Thoracic aorta (tissue), 2 donors: Measurements from ENCODE around the gene SERTAD1. TPM values are rescaled to one million over a fixed set of nuclear protein-coding genes. Genes with fewer than 3 reads are reported as not detected.

Experiments used
- ATAC-seq: fragments of 150-250 bp; one replicate; pipeline ENCODE4 v1.8.0; 2017; ENCODE audit warnings: low read depth; ENCODE audit not compliant: insufficient number of reproducible peaks, low FRiP score
- DNase-seq: peaks from one replicate; pipeline ENCODE4 v3.0.0-alpha.2; 2020; ENCODE audit warnings: low spot score
- H3K27ac ChIP-seq, 2 donors: fragments of 200-600 bp; sonication (generic); 1 replicate in 1 of 2; 2 replicates in 1 of 2; pipeline ENCODE4 v1.5.1; 2016; ENCODE audit warnings: mild to moderate bottlenecking in 2 of 2, moderate library complexity in 2 of 2
- H3K27me3 ChIP-seq: fragments of 200-600 bp; sonication (generic); replicated peaks from 2 replicates; pipeline ENCODE4 v1.6.0; 2016; ENCODE audit warnings: mild to moderate bottlenecking; ENCODE audit not compliant: insufficient read depth
- H3K36me3 ChIP-seq: fragments of 200-600 bp; sonication (generic); one replicate; pipeline ENCODE4 v1.5.1; 2016
- H3K4me1 ChIP-seq, 2 donors: fragments of 200-600 bp; sonication (generic); 1 replicate in 1 of 2; 2 replicates in 1 of 2; pipeline versions ENCODE4 v1.5.1 to v1.6.0; 2016; ENCODE audit warnings: low read depth in 2 of 2, mild to moderate bottlenecking in 1 of 2; ENCODE audit not compliant: control insufficient read depth in 1 of 2
- H3K4me3 ChIP-seq: fragments of 200-600 bp; sonication (generic); 2 replicates; pipeline ENCODE4 v1.5.1; 2016; ENCODE audit warnings: mild to moderate bottlenecking
- H3K9me3 ChIP-seq: fragments of 200-600 bp; sonication (generic); 2 replicates; pipeline ENCODE4 v1.5.1; 2016
- total RNA-seq, 2 donors: library from RNA; depleted of rRNA; stranded (reverse); fragments of >200 nt; gene quantifications; one replicate each; pipeline versions ENCODE4 v1.1.0 to v1.2.3, GENCODE V29; 2016
- TF ChIP-seq, protein P1 (sequence below): fragments of 200-600 bp; sonication (generic); IDR thresholded peaks from one replicate; pipeline ENCODE4 v1.5.1; 2019; ENCODE audit warnings: antibody characterized with exemption

The SERTAD1 gene
- total RNA-seq, 2 donors from 2014 or later: 22.7 to 42.3 TPM

DNA sequence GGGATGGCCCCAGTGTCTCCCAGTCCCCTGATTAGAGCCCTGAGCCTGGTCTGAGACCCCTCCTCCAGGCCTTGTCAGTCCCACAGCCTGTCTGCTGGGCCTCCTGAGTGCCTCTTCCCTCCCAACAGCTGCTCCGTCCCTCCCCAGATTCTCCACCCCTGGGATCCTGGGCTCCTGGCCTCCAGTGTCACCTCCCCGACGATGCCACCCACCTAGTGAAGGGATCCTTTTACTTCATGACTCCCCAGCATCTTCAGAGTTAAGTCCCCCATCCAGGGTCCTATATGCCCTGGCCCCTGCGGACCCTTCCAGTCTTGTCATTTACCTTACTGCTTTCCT is 8.2 kb downstream of the SERTAD1 start:
- TF ChIP-seq, protein P1, sequence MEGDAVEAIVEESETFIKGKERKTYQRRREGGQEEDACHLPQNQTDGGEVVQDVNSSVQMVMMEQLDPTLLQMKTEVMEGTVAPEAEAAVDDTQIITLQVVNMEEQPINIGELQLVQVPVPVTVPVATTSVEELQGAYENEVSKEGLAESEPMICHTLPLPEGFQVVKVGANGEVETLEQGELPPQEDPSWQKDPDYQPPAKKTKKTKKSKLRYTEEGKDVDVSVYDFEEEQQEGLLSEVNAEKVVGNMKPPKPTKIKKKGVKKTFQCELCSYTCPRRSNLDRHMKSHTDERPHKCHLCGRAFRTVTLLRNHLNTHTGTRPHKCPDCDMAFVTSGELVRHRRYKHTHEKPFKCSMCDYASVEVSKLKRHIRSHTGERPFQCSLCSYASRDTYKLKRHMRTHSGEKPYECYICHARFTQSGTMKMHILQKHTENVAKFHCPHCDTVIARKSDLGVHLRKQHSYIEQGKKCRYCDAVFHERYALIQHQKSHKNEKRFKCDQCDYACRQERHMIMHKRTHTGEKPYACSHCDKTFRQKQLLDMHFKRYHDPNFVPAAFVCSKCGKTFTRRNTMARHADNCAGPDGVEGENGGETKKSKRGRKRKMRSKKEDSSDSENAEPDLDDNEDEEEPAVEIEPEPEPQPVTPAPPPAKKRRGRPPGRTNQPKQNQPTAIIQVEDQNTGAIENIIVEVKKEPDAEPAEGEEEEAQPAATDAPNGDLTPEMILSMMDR: no peak
- Histone ChIP-seq H3K36me3 (peaks cover 3% of the 10 kb centered on the region), H3K27me3 (no peaks in the 10 kb centered on the region), H3K4me3 (no peak overlapping the region), H3K27ac (no peak overlapping the region), H3K9me3 (no peaks in the 10 kb centered on the region), H3K4me1 (peaks cover 8 to 13% of the 10 kb centered on the region in 2 donors)
- ATAC-seq: no peak
- no peak for DNase-seq

DNA sequence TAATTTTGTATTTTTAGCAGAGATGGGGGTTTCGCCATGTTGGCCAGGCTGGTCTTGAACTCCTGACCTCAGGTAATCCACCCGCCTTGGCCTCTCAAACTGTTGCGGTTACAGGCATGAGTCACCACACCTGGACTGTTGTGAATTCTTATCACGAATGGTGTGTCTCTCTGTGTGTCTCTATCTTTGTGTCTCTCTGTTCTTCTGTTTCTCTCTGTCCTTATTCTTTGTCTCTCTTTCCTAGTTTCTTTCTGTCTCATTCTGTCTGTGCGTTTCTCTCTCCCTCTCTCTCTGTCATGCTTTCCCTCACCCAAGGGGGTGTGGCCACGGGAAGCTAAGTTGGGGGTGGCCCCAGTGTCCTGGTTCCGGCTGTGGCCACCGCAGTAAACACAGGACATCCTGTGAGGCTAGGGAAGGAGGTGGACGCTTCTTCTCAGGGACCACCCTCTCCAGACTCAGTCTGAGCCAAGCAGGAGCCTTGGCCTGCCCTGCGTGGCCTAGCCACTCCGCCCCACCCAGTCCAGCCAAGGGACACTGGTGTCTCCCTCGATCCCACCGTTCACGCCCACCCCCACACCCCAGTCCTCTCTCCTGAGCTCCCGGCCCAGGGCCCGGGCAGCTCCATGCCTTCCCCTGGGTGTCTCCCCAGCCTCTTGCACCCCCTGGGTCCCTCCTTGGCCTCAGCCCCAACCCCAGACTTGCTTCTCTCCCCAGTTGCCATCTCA is 8.7 kb downstream of the SERTAD1 start:
- no peaks in the 10 kb centered on the region for H3K36me3 ChIP-seq
- H3K9me3 ChIP-seq: no peaks in the 10 kb centered on the region
- H3K4me3 ChIP-seq: no peak overlapping the region
- no peak for DNase-seq
- H3K27me3 ChIP-seq: no peaks in the 10 kb centered on the region
- no peak for ATAC-seq
- H3K27ac ChIP-seq: no peak overlapping the region
- H3K4me1 ChIP-seq: peaks cover 8% of the 10 kb centered on the region in 2 donors
- TF ChIP-seq, protein P1: no peak

DNA sequence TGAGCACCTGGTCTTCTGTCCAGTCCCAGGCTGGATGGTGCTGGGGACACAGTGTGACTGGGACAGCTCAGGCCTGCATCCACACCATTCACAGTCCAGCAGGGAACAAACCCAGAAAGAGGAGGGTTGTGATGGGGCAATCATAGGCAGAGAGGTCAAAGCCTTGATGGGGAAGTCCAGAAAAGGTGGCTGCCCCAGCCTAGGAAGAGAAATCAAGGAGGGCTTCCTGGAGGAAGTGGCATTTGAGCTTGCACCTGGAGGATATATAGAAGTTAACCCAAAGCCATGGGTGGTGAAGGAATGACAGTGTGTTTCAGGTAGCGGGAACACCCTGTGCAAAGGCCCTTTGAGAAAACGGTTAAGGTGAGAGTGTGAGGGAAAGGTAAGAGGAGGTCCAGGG is 10.0 kb downstream of the SERTAD1 start:
- Histone ChIP-seq H3K4me3 (no peak overlapping the region), H3K36me3 (no peaks in the 10 kb centered on the region), H3K27ac (no peak overlapping the region), H3K9me3 (no peaks in the 10 kb centered on the region), H3K27me3 (no peaks in the 10 kb centered on the region), H3K4me1 (peaks cover 4 to 9% of the 10 kb centered on the region in 2 donors)
- DNase-seq (no peak), ATAC-seq (no peak)
- TF ChIP-seq, protein P1: no peak

DNA sequence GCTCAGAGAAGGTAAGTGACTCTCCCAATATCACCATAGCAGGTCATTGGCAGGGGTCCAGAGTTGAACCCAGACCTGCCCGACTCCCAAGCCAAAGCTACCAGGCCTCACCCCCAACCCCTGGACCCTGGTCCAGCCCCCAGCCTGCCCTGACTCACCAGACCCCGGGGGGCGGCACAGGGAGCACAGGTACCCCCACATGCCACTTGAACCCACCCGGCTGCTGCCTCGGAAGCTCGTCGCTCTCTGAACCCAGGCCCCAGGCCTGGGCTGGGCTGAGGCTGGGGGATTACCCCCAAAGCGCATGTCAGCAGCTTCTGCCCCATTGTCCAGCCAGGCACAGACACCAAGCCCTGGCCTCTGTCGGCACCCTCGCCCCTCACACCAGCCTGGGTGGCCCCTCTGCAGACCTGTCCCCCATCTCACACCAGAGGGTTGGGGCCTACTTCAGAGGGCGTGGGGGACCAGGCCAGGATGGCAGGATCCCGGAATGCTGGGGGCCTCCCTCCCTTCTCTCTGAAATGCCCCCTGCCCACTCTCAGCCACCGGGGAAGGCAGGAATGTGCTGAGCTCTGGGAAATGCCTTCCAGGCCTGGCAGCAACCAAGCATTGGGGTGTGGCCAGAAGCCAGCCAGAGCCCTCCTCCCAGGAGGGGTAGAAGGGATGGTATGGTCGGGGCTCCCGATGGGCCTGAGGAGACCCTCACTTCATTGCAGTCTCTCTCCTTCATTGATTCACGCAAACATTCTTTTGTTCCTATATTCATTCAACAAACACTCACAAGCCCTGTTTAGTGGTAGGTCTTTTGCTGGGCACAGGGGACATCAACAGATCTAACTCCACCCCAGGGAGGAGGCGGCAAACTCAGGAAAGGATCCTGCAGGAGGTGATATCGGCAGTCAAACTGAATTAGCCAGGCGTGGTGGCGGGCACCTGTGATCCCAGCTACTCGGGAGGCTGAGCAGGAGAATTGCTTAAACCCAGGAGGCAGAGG is 11.0 kb downstream of the SERTAD1 start:
- TF ChIP-seq, protein P1: no peak
- Histone ChIP-seq H3K4me1 (peaks cover 4 to 9% of the 10 kb centered on the region in 2 donors), H3K27ac (no peak overlapping the region), H3K4me3 (no peak overlapping the region), H3K36me3 (no peaks in the 10 kb centered on the region), H3K27me3 (no peaks in the 10 kb centered on the region), H3K9me3 (no peaks in the 10 kb centered on the region)
- DNase-seq (no peak), ATAC-seq (no peak)

DNA sequence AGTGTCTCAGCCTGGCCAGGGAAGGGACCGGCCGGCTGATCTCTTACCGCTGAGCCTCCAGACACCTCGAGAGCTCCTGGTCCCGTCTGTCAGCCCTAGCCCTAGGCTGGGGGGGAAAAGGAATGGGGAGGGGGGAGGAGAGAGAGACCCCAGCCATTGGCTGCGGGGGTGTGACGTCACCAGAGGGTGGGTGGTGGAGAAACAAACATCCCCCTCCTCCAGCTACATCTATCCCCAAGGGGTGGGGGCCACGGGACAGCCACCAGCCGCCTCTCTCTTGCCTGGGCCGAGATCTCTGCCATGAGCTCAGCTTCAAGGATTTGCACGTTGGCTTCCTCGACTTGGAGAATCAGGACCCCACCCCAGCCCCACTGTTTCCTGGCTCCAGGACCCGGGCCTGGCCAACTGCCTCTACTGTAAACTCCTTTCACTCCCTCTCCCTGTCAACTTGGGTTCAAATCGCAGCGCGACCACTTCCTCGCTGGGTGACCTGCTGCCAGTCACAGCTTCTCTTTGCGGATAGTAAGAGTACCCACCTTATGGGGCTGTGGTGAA is 12.4 kb downstream of the SERTAD1 start, which contains the start of gene PRX:
Gene PRX (minus strand): TSS at position 88 of the 555 bp plus-strand sequence. CDS start 5,446 bp downstream, outside the sequence.
- no peak for DNase-seq
- no peaks in the 10 kb centered on the region for H3K27me3 ChIP-seq
- peaks cover 4 to 9% of the 10 kb centered on the region in 2 donors for H3K4me1 ChIP-seq
- H3K27ac ChIP-seq: no peak within 1 kb of the TSS
- no peaks in the 10 kb centered on the region for H3K9me3 ChIP-seq
- H3K4me3 ChIP-seq: no peak within 1 kb of the TSS
- H3K36me3 ChIP-seq: no peaks in the 10 kb centered on the region
- ATAC-seq: no peak
- TF ChIP-seq, protein P1: no peak
